Tibial nerve (tissue), 4 donors: ENCODE data around the gene MAN2B1.

Experiments
- CTCF ChIP-seq, 5 experiments: fragments of 200-600 bp in 3 of 5; fragments of 450-650 bp in 2 of 5; sonication (generic) in 3 of 5; IDR thresholded peaks; one replicate each; pipeline ENCODE4 v1.5.1; 2016 to 2019; ENCODE audit warnings: antibody characterized with exemption in 5 of 5, mild to moderate bottlenecking in 3 of 5, moderate library complexity in 2 of 5
- EP300 ChIP-seq, 2 donors: sonication (generic); formaldehyde crosslinking; IDR thresholded peaks; one replicate each; pipeline ENCODE4 v1.6.1; 2017; ENCODE audit warnings: antibody characterized with exemption in 2 of 2, mild to moderate bottlenecking in 1 of 2
- POLR2A ChIP-seq, 2 donors: fragments of 450-650 bp; IDR thresholded peaks; one replicate each; pipeline ENCODE4 v1.6.1; 2017; ENCODE audit warnings: antibody characterized with exemption in 2 of 2, mild to moderate bottlenecking in 2 of 2, moderate library complexity in 2 of 2

- TF ChIP-seq CTCF (IDR thresholded peaks at IDR 0.05) (no peak), POLR2A (IDR thresholded peaks at IDR 0.05) (peak in 1 of 2 donors; percentile 38), EP300 (IDR thresholded peaks at IDR 0.05) (peak in 1 of 2 donors; percentile 20)
These were observed at the start of gene MAN2B1, which contains the start of gene WDR83 for GRCh38 chr19:12666265-12667048.
